Naive thymus-derived CD8-positive, alpha-beta T cell (primary cell): Measurements from ENCODE around the gene IP6K1. TPM values are rescaled to one million over a fixed set of nuclear protein-coding genes. Genes with fewer than 3 reads are reported as not detected.

Experiments used
- ATAC-seq, 2 donors: fragments of 150-1000 bp; cut with Tn5 transposase in 1 of 2; sonication (Bioruptor Pico), chemical (Tn5 transposase) in 1 of 2; 1 replicate in 1 of 2; 2 replicates in 1 of 2; pipeline ENCODE4 v1.10.0; 2021; ENCODE audit warnings: mild to moderate bottlenecking in 2 of 2, moderate library complexity in 2 of 2
- POLR2A ChIA-PET: fragments of 350-600 bp; sonication (Branson Sonifier 250); formaldehyde crosslinking; loops from one replicate; lab custom pipeline; 2021; ENCODE audit warnings: antibody characterized with exemption; lab: Charles Lee
- DNase-seq, 10 donors: peaks; one replicate each; pipeline versions ENCODE4 v3.0.0 to v3.0.0-alpha.2; 2020 to 2022
- H3K27ac Mint-ChIP-seq, 10 donors: one replicate each; pipeline ENCODE4 v1.8.0; 2020 to 2022; ENCODE audit warnings: mild to moderate bottlenecking in 10 of 10, mixed read lengths in 10 of 10, moderate library complexity in 4 of 10, inconsistent platforms in 1 of 10
- H3K27me3 Mint-ChIP-seq, 5 donors: one replicate each; pipeline ENCODE4 v1.8.0; 2021 to 2022; ENCODE audit warnings: mixed read lengths in 5 of 5
- H3K36me3 Mint-ChIP-seq, 3 donors: one replicate each; pipeline ENCODE4 v1.8.0; 2020 to 2022; ENCODE audit warnings: mixed read lengths in 3 of 3, mild to moderate bottlenecking in 2 of 3, inconsistent platforms in 1 of 3
- H3K4me1 Mint-ChIP-seq, 4 donors: one replicate each; pipeline ENCODE4 v1.8.0; 2021 to 2022; ENCODE audit warnings: mixed read lengths in 4 of 4
- H3K4me3 Mint-ChIP-seq, 10 donors: one replicate each; pipeline ENCODE4 v1.8.0; 2020 to 2022; ENCODE audit warnings: mild to moderate bottlenecking in 10 of 10, mixed read lengths in 10 of 10, moderate library complexity in 6 of 10, inconsistent platforms in 1 of 10
- H3K9me3 Mint-ChIP-seq, 9 donors: one replicate each; pipeline ENCODE4 v1.8.0; 2020 to 2022; ENCODE audit warnings: mixed read lengths in 9 of 9, mild to moderate bottlenecking in 3 of 9, inconsistent platforms in 1 of 9, moderate library complexity in 1 of 9
- polyA plus RNA-seq, 3 donors: library from polyadenylated mRNA; unstranded; fragments of 300-500 nt; fragmentation: Illumina TruSeq; gene quantifications; one replicate each; pipeline ENCODE4 v1.2.3, GENCODE V29; 2021
- total RNA-seq, 8 experiments: library from RNA in 2 of 8; stranded (reverse) in 2 of 8; gene quantifications; one replicate each; pipeline ENCODE4 v1.2.3 and lab custom pipeline; 2021 to 2026

Gene IP6K1
- total and polyA plus RNA-seq, 5 experiments from 2014 or later = 11.7 to 53.4 (median 26.0) TPM

DNA sequence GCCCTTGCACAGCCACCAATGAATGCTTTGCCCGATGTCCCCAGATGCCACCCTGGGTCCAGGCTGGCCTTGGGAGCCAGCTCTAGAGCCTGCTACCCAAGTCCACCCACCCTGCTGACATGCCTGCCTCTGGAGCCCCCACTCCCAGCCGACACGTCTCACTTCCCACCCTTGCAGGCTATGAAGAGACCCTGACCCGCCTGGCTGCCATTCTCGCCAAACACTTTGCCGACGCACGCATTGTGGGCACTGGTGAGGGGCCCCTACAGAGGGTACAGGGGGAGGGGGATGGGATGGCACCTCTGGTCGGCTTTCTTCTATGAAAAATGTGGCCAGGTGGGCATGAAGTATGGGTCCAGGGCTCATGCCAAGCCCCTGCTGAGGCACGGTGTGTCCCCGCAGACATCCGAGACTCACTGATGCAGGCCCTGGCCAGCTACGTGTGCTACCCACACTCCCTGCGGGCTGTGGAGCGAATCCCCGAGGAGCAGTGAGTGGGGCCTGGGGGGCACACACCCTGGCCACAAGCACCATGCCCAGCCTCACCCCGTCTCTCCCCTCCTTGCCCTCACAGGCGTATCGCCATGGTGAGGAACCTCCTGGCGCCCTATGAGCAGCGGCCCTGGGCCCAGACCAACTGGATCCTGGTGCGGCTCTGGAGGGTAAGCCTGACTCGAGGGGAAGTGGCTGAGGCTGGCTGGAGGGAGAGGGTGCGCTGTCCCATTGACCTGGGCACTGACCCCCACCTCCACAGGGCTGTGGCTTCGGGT is 72.8 kb downstream of the IP6K1 start:
- Mint-ChIP-seq H3K36me3 (peaks cover 0 to 3% (median 0%) of the 10 kb centered on the region in 3 donors), H3K9me3 (no peaks in the 10 kb centered on the region), H3K4me3 (no peak overlapping the region), H3K27ac (peak overlapping the region in 1 of 10 donors; percentile 55), H3K4me1 (peaks cover 10 to 35% (median 23%) of the 10 kb centered on the region in 4 donors), H3K27me3 (no peaks in the 10 kb centered on the region)
- DNase-seq = peak in 1 of 10 donors; percentile 36
- POLR2A ChIA-PET = interaction anchor here (1.3 to 1.5 kb wide), 2 partner anchors 9 to 11 kb away, joined by 4 to 6 read pairs; partner anchors contain the start of gene GMPPB
- no peak for ATAC-seq

DNA sequence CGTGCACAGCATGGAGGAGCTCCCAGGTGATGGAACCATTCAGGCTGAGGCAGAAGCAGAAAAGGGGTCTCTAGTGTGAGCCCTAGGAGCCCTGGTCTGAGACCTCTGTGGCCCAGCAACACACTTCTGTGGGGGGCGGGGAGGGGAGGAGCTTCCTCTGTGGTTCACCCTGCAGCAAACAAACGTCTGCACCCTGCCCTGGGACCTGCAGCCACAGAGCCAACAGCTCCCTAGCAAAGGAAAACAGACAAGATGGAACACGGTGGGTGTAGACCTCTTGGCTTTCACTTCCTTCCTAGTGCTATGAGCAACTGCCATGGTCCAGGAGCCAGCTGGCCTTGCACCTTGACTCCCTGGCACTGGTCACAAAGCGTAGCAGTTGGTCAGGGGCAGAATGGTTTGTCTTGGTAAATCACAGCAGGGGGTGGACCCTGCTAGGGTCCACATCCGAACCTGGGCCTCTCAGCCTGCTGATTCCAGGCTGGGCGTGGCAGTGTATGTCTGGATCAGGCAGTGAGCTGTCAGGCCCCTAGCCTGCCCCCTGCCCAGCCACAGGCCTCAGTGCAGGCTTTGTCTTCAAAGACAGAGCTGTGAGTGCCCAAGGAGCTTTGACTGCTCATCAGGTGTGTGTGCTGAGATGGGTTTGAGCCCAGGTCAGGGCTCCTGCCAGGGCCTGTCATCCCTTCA is 73.6 kb downstream of the IP6K1 start:
- ATAC-seq = peak in 1 of 2 donors; percentile 35
- DNase-seq = peak in 1 of 10 donors; percentile 64

DNA sequence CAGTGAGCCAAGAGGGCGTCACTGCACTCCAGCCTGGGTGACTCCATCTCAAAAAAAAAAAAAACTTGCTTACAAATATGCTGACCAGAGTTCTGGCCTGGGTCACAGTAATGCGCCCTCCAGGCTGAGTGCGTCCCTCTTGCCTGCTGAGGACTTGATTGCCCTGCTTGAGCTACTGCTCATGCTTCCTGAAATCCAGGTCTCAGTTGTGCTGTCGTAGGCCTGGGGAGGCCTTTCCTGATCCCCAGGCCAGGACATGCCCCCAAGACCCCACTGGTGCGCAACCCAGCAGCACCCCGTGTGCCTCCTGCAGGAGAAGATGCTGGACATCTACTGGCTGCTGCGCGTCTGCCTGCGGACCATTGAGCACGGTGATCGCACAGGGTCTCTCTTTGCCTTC is 74.2 kb downstream of the IP6K1 start:
- Mint-ChIP-seq H3K4me1 (peaks cover 12 to 30% (median 18%) of the 10 kb centered on the region in 4 donors), H3K4me3 (peak overlapping the region in 2 of 10 donors; percentile 13 to 22), H3K36me3 (peaks cover 0 to 11% (median 0%) of the 10 kb centered on the region in 3 donors), H3K27me3 (no peaks in the 10 kb centered on the region), H3K27ac (peak overlapping the region in 5 of 10 donors; percentile 28 to 82 (median 47)), H3K9me3 (no peaks in the 10 kb centered on the region)
- POLR2A ChIA-PET = interaction anchor here (1.3 to 1.7 kb wide), 3 partner anchors 11 to 12 kb away, joined by 4 to 6 read pairs (median 4); partner anchors contain the start of gene GMPPB
- DNase-seq = no peak
- ATAC-seq = no peak

More for the DNA sequence above, 73.6 kb downstream of the IP6K1 start:
- POLR2A ChIA-PET = interaction anchor here (1.3 to 1.7 kb wide), 3 partner anchors 10 to 12 kb away, joined by 4 to 6 read pairs (median 4); partner anchors contain the start of gene GMPPB
- H3K27me3 Mint-ChIP-seq = no peaks in the 10 kb centered on the region
- H3K9me3 Mint-ChIP-seq = no peaks in the 10 kb centered on the region
- H3K4me1 Mint-ChIP-seq = peaks cover 12 to 33% (median 20%) of the 10 kb centered on the region in 4 donors
- H3K36me3 Mint-ChIP-seq = peaks cover 0 to 7% (median 0%) of the 10 kb centered on the region in 3 donors
- peak overlapping the region in 2 of 10 donors; percentile 13 to 41 for H3K4me3 Mint-ChIP-seq
- H3K27ac Mint-ChIP-seq = peak overlapping the region in 8 of 10 donors; percentile 6 to 82 (median 41)

DNA sequence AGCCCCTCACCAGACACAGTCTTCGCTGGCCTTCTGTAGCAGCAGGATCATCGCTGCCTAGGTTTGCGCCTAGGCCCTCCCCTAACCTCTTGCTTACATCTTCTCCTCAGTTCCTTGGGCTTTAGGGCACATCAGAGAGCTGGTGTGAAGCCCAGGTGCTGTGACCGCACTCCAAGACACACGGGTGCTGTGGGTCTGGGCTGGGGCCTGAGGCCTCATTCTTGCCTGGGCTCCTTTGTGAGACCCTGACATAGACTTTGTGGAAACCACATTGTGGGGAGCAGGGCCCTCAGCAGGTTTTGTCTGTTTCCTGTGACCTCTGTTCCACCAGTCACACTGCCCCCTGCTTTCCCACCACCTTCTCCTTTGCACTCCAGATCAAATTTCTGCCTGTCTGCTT is 74.9 kb downstream of the IP6K1 start:
- Mint-ChIP-seq H3K27ac (peak overlapping the region in 9 of 10 donors; percentile 28 to 87 (median 63)), H3K4me1 (peaks cover 12 to 30% (median 18%) of the 10 kb centered on the region in 4 donors), H3K4me3 (peak overlapping the region in 1 of 10 donors; percentile 30), H3K27me3 (no peaks in the 10 kb centered on the region), H3K36me3 (peaks cover 0 to 13% (median 0%) of the 10 kb centered on the region in 3 donors), H3K9me3 (no peaks in the 10 kb centered on the region)
- peak in 1 of 10 donors; percentile 49 for DNase-seq
- no peak for ATAC-seq
- POLR2A ChIA-PET = interaction anchor here (1.7 kb wide), 1 partner anchor 10 kb away, joined by 4 read pairs; no protein-coding TSS in a partner anchor

DNA sequence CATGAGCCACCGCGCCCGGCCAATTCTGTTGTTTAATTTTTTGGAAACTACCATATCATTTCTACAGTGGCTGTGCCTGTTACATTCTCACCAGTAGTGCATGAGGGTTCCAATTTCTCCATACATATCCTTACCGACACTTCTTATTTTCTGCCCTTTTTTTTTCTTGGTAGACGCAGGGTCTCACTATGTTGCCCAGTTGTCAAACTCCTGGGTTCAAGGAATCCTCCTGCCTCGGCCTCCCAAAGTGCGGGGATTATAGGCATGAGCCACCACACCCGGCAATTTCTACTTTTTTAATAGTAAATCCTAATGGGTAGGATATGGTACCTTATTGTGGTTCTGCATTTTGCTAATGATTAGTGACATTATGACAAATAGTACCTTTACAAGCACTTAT is 76.5 kb downstream of the IP6K1 start:
- DNase-seq = no peak
- no peaks in the 10 kb centered on the region for H3K9me3 Mint-ChIP-seq

DNA sequence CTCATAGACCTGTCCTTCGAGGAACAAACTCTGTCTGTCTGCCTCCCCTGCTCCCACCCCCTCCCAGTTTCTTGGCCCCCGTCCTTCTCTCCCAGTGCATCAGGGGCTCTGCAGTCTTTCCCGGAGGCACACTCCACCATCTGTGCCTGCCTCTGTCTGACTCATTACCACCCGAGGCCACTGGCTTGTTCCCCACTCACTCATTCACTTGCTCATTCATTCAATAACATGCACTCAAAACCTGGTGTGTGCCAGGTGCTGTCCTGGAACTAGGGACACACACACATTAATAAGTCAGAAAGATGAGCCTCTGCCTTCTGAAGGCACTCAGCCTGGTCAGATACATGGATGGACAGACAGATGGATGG is 79.2 kb downstream of the IP6K1 start:
- Mint-ChIP-seq H3K4me3 (no peak overlapping the region), H3K9me3 (no peaks in the 10 kb centered on the region), H3K36me3 (peaks cover 0 to 18% (median 0%) of the 10 kb centered on the region in 3 donors), H3K27ac (peak overlapping the region in 2 of 10 donors; percentile 49 to 79), H3K4me1 (peaks cover 11 to 16% (median 15%) of the 10 kb centered on the region in 4 donors), H3K27me3 (no peaks in the 10 kb centered on the region)
- no peak for DNase-seq
- ATAC-seq = no peak
- POLR2A ChIA-PET = interaction anchor here (1.4 kb wide), 1 partner anchor 12 kb away, joined by 4 read pairs; the partner anchor contains the start of gene AMIGO3

More for the DNA sequence above, 76.5 kb downstream of the IP6K1 start:
- POLR2A ChIA-PET = no interaction called here
- ATAC-seq = no peak
- Mint-ChIP-seq H3K4me1 (peaks cover 12 to 28% (median 18%) of the 10 kb centered on the region in 4 donors), H3K27ac (peak overlapping the region in 1 of 10 donors; percentile 40), H3K4me3 (no peak overlapping the region), H3K27me3 (no peaks in the 10 kb centered on the region), H3K36me3 (peaks cover 0 to 13% (median 0%) of the 10 kb centered on the region in 3 donors)

DNA sequence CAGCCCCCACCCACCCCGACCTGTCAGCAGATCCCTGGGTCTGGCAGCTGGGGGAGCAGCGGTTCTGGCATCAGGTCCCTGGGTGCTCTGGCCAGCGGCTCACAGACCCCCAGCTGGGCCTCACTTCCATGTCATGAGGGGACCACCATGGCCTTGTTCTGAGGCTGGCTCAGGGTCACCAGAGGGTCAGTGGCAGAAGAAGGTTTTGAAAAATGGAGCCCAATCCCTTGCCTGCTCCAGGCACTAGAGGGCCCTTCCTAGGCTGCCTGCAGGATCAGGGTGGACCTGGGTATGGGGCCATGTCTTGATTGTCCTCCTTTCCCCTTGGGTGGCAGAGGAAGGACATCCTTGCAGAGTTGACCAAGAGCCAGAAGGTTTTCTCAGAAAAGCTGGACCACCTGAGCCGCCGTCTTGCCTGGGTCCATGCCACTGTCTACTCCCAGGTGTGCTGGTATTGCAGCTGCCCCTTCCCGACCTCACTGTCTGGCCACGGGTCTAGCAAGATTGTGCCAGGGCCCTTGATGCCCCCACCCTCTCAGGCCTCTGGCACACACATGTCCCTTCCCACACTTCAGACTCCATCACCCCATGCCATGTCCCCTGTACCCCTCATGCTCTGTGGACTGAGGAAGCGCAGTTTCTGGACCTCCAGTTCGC is 79.8 kb downstream of the IP6K1 start:
- ATAC-seq = no peak
- Mint-ChIP-seq H3K4me1 (peaks cover 8 to 14% (median 11%) of the 10 kb centered on the region in 4 donors), H3K27me3 (no peaks in the 10 kb centered on the region), H3K4me3 (no peak overlapping the region), H3K27ac (no peak overlapping the region), H3K36me3 (peaks cover 0 to 18% (median 0%) of the 10 kb centered on the region in 3 donors), H3K9me3 (no peaks in the 10 kb centered on the region)
- DNase-seq = peak in 1 of 10 donors; percentile 52
- POLR2A ChIA-PET = interaction anchor here (1.4 kb wide), 1 partner anchor 13 kb away, joined by 4 read pairs; the partner anchor contains the start of gene AMIGO3

DNA sequence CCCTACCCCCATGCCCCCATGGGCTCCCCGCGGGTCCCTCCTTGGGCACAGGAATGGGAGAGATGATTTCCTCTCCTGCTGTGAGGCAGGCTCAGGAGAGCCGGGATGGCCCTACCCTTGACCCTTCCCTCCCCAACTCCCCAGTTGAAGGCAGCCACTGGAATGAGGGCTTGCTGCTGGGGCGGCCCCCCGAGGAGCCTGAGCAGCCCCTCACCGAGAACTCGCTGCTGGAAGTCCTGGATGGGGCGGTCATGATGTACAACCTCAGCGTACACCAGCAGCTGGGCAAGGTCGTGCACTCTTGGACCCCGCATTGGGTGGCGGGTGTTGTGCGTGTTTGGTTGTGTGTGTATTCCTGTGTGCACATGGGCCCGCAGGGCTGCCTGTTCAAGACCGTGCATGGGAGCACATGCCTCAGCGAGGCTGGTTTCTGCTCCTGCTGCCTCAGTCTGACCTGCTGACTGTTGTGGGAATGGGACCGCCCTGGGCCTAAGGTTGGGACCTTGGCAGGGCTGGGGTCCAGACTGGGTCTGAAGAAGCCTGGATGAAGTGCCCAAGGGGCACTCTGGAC is 80.9 kb downstream of the IP6K1 start:
- Mint-ChIP-seq H3K9me3 (no peaks in the 10 kb centered on the region), H3K36me3 (peaks cover 0 to 17% (median 0%) of the 10 kb centered on the region in 3 donors), H3K4me1 (peaks cover 3 to 11% (median 6%) of the 10 kb centered on the region in 4 donors), H3K4me3 (no peak overlapping the region), H3K27me3 (no peaks in the 10 kb centered on the region), H3K27ac (no peak overlapping the region)
- ATAC-seq (no peak), DNase-seq (no peak)
- POLR2A ChIA-PET = no interaction called here

DNA sequence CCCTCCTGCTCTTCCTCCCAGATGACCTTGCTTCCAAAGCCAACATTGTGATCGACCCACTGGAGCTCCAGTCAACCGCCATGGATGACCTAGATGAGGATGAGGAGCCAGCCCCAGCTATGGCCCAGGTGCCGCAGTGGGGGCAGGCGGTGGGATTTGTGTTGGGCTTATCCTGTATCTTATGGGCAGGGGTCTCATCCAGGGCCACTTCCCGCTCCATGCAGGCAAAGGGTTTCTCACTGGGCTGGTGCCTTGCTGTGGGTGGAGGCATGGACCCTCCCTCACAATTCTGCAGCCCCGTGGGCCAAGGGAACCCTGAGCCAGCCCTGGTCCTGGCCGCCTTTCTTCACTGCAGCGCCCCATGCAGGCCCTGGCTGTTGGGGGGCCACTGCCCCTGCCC is 81.7 kb downstream of the IP6K1 start:
- Mint-ChIP-seq H3K9me3 (no peaks in the 10 kb centered on the region), H3K4me3 (no peak overlapping the region), H3K36me3 (peaks cover 0 to 19% (median 0%) of the 10 kb centered on the region in 3 donors), H3K4me1 (peaks cover 3 to 11% (median 6%) of the 10 kb centered on the region in 4 donors), H3K27ac (peak overlapping the region in 1 of 10 donors; percentile 67), H3K27me3 (no peaks in the 10 kb centered on the region)
- POLR2A ChIA-PET = no interaction called here
- ATAC-seq = no peak
- no peak for DNase-seq

DNA sequence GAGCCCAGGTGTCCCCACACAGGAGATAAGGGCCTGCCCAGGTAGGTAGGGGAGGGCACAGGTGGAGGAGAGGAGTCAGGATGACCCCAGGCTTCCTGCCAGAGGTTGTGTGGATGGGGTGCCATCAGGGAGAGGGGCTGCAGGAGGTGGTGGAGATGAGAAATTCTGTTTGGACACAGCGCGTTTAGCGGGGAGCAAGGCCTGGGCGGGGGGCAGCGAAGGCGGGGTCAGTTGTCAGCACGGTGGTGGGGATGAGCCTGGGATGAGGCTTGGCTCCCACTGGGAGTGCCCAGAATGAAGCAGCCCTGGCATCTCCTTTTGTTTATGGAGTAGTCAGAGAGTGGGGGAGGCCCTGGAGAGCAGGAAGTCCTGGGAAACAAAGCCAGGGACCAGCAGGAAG is 82.4 kb downstream of the IP6K1 start:
- H3K36me3 Mint-ChIP-seq = peaks cover 0 to 20% (median 0%) of the 10 kb centered on the region in 3 donors
- POLR2A ChIA-PET = no interaction called here

DNA sequence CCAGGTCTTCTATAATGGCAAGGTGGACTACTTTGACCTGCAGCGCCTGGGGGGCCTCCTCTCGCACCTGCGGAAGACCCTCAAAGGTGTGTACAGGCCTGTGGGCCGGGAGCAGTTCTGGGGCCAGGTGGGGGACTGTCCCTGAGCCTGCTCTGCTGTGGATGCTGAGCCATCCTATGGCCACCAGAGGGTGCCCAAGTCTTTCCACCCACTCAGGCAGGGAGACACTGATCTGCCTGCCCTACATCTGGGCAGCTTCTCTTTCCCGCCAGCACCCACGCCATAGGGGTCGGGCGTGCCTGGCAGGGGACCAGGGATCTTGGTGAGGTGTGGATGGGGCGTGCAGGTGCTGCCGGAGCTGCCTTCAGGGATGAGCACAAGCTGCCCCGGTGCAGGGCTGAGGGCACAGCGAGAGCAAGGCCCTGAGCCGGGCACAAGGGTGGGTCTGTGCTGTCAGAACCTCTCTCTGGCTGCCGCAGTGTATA is 82.9 kb downstream of the IP6K1 start:
- Mint-ChIP-seq H3K27me3 (no peaks in the 10 kb centered on the region), H3K4me1 (peaks cover 3 to 10% (median 6%) of the 10 kb centered on the region in 4 donors), H3K36me3 (peaks cover 0 to 21% (median 0%) of the 10 kb centered on the region in 3 donors), H3K4me3 (no peak overlapping the region), H3K9me3 (no peaks in the 10 kb centered on the region), H3K27ac (peak overlapping the region in 1 of 10 donors; percentile 34)
- DNase-seq (peak; percentile 47 to 81 (median 64)), ATAC-seq (peak; percentile 99)
- POLR2A ChIA-PET = no interaction called here

More for the DNA sequence above, 82.4 kb downstream of the IP6K1 start:
- ATAC-seq = no peak
- Mint-ChIP-seq H3K27ac (peak overlapping the region in 2 of 10 donors; percentile 34 to 67), H3K4me3 (no peak overlapping the region), H3K4me1 (peaks cover 3 to 11% (median 6%) of the 10 kb centered on the region in 4 donors), H3K27me3 (no peaks in the 10 kb centered on the region), H3K9me3 (no peaks in the 10 kb centered on the region)
- no peak for DNase-seq
